Choroid plexus epithelial cell (primary cell): ENCODE data around the gene TRABD2B.

ENCODE experiments used
- DNase-seq: peaks from one replicate; pipeline ENCODE4 v3.0.0-alpha.2; 2010; ENCODE audit warnings: low read depth
- H3K4me3 ChIP-seq: 2 replicates; pipeline ENCODE4 v1.5.1; 2011; ENCODE audit warnings: low read depth, mild to moderate bottlenecking, control low read depth, low read length, moderate library complexity
- TF ChIP-seq, protein P1 (sequence below): conservative IDR thresholded peaks from 2 replicates; pipeline ENCODE4 v1.5.1; 2011; ENCODE audit warnings: low read depth, mild to moderate bottlenecking, control low read depth, inconsistent platforms, low read length, moderate library complexity

Gene TRABD2B

DNA sequence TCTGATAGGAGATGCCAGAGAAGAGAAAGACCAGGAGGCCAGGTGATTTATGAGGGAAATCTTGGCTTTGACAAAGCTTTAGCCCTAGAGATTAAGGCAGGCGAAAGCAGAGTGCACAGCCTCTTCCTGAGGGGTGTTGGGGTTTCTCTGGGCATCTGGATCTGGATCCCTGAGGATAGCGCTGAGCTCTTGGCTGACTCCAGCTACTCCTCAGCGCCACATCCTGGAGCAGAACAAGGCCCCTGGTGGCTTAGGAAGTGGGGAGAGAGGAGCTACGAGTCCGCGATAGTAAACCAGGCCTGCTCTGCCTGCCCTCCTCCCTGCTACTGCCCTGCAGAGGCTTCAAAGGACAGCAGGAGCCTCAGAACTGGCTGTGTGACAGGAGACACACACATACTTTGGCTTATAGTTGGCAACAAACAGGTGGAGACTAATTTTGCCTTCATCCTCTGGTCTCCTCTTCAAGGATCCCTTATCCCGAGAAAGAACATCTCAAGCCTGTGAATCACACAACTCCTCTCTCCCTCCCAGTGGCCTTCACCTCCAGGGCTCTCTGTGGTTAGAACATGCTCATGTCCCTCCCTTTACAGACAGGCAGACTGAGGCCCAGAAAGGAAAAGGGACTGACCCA lies 66.9 kb downstream of the TRABD2B start:
- peak; percentile 24 for DNase-seq
- TF ChIP-seq, protein P1, sequence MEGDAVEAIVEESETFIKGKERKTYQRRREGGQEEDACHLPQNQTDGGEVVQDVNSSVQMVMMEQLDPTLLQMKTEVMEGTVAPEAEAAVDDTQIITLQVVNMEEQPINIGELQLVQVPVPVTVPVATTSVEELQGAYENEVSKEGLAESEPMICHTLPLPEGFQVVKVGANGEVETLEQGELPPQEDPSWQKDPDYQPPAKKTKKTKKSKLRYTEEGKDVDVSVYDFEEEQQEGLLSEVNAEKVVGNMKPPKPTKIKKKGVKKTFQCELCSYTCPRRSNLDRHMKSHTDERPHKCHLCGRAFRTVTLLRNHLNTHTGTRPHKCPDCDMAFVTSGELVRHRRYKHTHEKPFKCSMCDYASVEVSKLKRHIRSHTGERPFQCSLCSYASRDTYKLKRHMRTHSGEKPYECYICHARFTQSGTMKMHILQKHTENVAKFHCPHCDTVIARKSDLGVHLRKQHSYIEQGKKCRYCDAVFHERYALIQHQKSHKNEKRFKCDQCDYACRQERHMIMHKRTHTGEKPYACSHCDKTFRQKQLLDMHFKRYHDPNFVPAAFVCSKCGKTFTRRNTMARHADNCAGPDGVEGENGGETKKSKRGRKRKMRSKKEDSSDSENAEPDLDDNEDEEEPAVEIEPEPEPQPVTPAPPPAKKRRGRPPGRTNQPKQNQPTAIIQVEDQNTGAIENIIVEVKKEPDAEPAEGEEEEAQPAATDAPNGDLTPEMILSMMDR: no peak
- H3K4me3 ChIP-seq: no peak overlapping the region

DNA sequence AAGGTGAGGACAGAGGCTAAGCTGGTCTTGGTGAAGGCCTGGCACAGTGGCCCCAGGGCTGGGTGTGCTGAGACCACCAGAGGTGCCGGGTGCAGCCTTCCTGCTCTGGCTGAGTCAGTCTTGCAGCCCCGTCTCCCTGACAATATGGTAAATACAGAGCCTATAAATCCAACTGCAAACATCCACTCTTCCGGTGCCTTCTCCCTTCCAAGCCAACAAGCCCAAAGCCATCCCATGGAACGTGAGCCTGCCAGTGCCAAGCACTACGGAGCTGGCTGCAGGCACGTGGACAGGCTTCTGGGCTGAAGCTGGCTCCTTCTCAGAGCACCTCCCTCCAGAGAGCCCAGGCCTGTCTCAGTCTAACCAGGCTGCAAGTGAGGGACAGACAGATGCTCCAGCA lies 70.0 kb downstream of the TRABD2B start:
- DNase-seq: no peak
- H3K4me3 ChIP-seq: no peak overlapping the region
- TF ChIP-seq, protein P1: no peak

DNA sequence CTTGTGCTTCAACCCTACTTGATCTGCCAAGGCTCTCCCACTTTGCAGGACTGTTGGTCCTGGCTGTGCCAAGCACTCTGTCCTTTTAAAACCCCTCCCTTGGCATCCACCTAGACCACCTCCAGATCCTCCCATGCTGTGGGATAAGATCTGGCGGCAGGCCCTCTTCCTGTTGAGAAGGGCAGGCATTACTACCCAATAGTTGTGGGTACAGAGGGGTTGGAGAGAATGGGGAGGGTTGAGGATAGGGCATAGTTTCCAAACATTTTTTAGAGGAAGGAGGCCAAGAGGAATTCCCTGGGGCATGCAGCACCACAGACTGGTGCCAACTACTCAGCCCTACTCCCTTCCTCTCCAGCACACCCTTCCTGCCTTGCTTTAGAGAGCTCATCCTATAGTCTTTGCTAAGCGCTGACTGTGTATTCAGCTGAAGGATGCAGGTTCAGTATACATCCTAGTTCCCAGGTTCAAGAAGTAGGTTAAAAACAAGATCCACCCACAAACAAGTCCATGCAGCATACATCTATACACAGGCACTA lies 70.7 kb downstream of the TRABD2B start:
- DNase-seq: no peak
- H3K4me3 ChIP-seq: no peak overlapping the region
- TF ChIP-seq, protein P1: no peak

DNA sequence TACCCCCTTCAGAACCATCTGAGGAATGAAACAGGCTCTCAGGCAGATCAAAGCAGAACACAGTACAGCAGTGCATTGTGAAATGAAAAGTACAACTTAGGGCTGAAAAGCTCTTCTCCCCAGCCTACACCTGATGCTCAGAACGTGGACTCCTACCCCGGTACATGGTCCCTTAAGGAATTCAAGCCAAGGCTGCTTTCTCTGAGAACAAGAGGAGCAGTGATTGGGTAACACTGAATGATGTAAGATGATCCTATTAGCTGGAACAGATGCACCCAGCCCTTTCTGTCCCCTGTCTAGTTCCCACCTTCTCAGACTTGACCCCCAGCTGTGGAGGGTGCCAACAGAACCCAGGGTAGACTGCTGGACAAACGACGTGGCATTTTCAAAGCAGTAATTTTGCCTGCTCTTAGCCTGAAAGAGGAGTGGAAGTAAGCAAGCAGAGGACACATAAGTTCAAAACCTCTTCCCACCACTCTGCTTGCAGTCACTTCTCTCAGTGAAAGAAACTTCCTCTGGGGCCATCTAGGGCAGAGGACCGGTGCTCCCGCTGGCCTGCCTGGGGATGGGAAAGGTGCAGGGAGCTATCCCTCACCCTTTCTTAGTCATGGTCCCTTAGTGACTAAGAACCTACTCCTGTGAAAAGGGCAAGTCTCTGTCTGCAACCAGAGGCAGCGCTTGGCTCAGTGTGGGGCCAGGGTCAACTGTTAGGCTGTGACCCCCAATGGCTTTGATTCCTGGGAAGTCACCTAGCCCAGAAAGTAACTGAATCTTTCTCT lies 72.7 kb downstream of the TRABD2B start:
- no peak overlapping the region for H3K4me3 ChIP-seq
- peak; percentile 41 for DNase-seq
- TF ChIP-seq, protein P1: no peak

GRCh38 chr1:47921935-47922415 lies 75.2 kb downstream of the TRABD2B start:
- DNase-seq: no peak
- H3K4me3 ChIP-seq: no peak overlapping the region
- TF ChIP-seq, protein P1: no peak

DNA sequence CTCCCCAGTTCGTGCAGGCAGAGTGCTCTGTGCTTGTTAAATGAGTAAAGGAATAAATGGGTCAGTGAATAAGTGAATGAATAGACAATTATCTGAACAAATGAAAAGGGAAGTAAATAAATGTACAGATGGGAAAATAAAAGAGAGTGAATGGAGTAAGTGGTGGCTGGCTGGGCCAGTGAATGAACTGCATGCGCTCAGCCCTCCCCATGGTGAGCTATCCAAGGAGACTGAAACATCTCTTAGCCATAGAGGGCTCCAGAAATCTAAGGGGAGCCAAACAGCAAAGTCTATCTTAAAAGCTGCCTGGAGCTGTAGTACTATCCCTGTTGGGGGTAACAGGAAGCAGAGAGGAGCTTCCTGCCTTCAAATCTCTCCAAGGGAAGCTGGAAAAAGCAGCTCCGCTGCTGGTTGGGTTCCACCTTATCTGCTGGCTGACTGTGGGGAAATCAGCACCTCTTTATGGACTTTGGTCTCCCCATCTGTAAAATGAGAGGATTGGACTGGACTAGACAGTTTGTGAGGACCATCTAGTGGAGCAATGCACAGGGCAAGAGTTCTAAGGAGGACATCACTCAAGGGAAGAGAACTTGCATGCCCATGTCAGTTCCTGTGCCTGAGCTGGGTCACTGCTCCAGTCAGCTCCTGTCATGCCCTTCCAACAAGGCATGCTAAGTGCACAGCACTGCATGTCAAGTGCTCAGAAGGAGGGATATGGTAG lies 77.9 kb downstream of the TRABD2B start:
- H3K4me3 ChIP-seq: no peak overlapping the region
- DNase-seq: no peak
- TF ChIP-seq, protein P1: no peak
